Midbrain (tissue), 1 donor: ENCODE measurements around the gene SLC6A3.
A peak's percentile ranks its signal among the peaks of the same experiment; 100 is the strongest.
"Not testable (repeated sequence)": the region's sequence is repeated elsewhere in the genome, so short reads cannot be mapped to it uniquely, and the experiment has no call there.

Source experiments
- DNase-seq: peaks from one replicate; lab custom pipeline; 2025; lab: John Stamatoyannopoulos, UW

Gene SLC6A3

GRCh38 chr5:1477341-1477740 lies 32.1 kb upstream of the SLC6A3 start:
- DNase-seq: peak; percentile 50

- DNase-seq: no peak
Observed at GRCh38 chr5:1476967-1477310, 31.7 kb upstream of the SLC6A3 start.

GRCh38 chr5:1476181-1476966 lies 31.1 kb upstream of the SLC6A3 start:
- DNase-seq: no peak

GRCh38 chr5:1475544-1475900 lies 30.3 kb upstream of the SLC6A3 start:
- DNase-seq: not testable (repeated sequence)

GRCh38 chr5:1474866-1475543 lies 29.8 kb upstream of the SLC6A3 start:
- DNase-seq: no peak

GRCh38 chr5:1474183-1474839 lies 29.1 kb upstream of the SLC6A3 start:
- DNase-seq: no peak

GRCh38 chr5:1473746-1474145 lies 28.5 kb upstream of the SLC6A3 start:
- DNase-seq: no peak

GRCh38 chr5:1472964-1473628 lies 27.9 kb upstream of the SLC6A3 start:
- DNase-seq: no peak

GRCh38 chr5:1471997-1472963 lies 27.0 kb upstream of the SLC6A3 start:
- DNase-seq: no peak

- DNase-seq: no peak
Observed at GRCh38 chr5:1471240-1471853, 26.1 kb upstream of the SLC6A3 start.

- DNase-seq: no peak
Observed at GRCh38 chr5:1470762-1471211, 25.5 kb upstream of the SLC6A3 start.

- DNase-seq: no peak
Observed at GRCh38 chr5:1468629-1469527, 23.6 kb upstream of the SLC6A3 start.

- DNase-seq: peak; percentile 10
Observed at GRCh38 chr5:1468247-1468612, 23.0 kb upstream of the SLC6A3 start.

- no peak for DNase-seq
Observed at GRCh38 chr5:1467341-1468246, 22.4 kb upstream of the SLC6A3 start.

- DNase-seq: no peak
Observed at GRCh38 chr5:1466631-1467265, 21.5 kb upstream of the SLC6A3 start.

- no peak for DNase-seq
Observed at GRCh38 chr5:1465966-1466471, 20.8 kb upstream of the SLC6A3 start.

- no peak for DNase-seq
Observed at GRCh38 chr5:1465117-1465516, 19.9 kb upstream of the SLC6A3 start.

- DNase-seq: no peak
Observed at GRCh38 chr5:1464511-1464910, 19.3 kb upstream of the SLC6A3 start.
